Measurements from ENCODE around the gene CACNG6.

DNA sequence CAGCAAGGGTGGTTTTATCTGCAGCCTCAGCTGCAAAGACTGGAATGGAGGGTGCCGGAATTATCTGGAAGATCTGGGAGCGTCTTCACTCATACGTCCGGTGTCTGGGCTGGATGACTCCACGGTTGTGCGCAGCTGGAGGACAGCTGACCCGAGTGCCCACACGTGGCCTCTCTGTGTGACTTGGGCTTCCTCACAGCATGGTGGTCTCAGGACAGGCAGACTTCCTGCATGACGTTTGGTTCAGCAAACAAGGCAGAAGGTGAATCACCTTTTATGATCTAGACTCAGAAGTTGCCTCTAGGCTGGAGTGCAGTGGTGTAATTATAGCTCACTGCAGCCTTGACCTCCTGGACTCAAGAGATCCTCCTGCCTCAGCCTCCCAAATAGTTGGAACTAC, 33.2 kb downstream of the CACNG6 start:
- TF ChIP-seq, protein P1, sequence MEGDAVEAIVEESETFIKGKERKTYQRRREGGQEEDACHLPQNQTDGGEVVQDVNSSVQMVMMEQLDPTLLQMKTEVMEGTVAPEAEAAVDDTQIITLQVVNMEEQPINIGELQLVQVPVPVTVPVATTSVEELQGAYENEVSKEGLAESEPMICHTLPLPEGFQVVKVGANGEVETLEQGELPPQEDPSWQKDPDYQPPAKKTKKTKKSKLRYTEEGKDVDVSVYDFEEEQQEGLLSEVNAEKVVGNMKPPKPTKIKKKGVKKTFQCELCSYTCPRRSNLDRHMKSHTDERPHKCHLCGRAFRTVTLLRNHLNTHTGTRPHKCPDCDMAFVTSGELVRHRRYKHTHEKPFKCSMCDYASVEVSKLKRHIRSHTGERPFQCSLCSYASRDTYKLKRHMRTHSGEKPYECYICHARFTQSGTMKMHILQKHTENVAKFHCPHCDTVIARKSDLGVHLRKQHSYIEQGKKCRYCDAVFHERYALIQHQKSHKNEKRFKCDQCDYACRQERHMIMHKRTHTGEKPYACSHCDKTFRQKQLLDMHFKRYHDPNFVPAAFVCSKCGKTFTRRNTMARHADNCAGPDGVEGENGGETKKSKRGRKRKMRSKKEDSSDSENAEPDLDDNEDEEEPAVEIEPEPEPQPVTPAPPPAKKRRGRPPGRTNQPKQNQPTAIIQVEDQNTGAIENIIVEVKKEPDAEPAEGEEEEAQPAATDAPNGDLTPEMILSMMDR (conservative IDR thresholded peaks at IDR 0.05 in 1 of 2, IDR thresholded peaks at IDR 0.05 in 1 of 2; ENCODE audit: low read depth in 1 of 2, low read length in 2 of 2), result no peak
- TF ChIP-seq EZH2 (IDR thresholded peaks at IDR 0.05; ENCODE audit: low read length, missing control alignments), result no peak
